Natural killer cell (primary cell): ENCODE measurements around the gene MYCBP. TPM values are rescaled to one million over a fixed set of nuclear protein-coding genes. Genes with fewer than 3 reads are reported as not detected.
"Not testable (repeated sequence)": the region's sequence is repeated elsewhere in the genome, so short reads cannot be mapped to it uniquely, and the experiment has no call there.

ENCODE experiments used
- ATAC-seq, 3 donors: fragments of 150-1000 bp in 2 of 3; fragments of 200-7000 bp in 1 of 3; cut with Tn5 transposase; 1 replicate in 1 of 3; 2 replicates in 2 of 3; pipeline ENCODE4 v1.10.0; 2021; ENCODE audit warnings: mild to moderate bottlenecking in 2 of 3, moderate library complexity in 2 of 3
- DNase-seq, 2 donors: peaks; one replicate each; pipeline versions ENCODE4 v3.0.0 to v3.0.0-alpha.2; 2013 to 2021; ENCODE audit warnings: mixed read lengths in 1 of 2
- H3K27ac ChIP-seq: one replicate; pipeline ENCODE4 v1.5.1; 2013; ENCODE audit warnings: mild to moderate bottlenecking, low read length
- H3K27me3 ChIP-seq: one replicate; pipeline ENCODE4 v1.6.1; 2013; ENCODE audit warnings: low read length; ENCODE audit not compliant: control insufficient read depth, insufficient read depth
- H3K36me3 ChIP-seq: one replicate; pipeline ENCODE4 v1.6.1; 2013; ENCODE audit warnings: low read length; ENCODE audit not compliant: control insufficient read depth, insufficient read depth
- H3K4me1 ChIP-seq: one replicate; pipeline ENCODE4 v1.6.1; 2013; ENCODE audit warnings: low read length; ENCODE audit not compliant: control insufficient read depth, insufficient read depth
- H3K4me3 ChIP-seq: one replicate; pipeline ENCODE4 v1.5.1; 2013; ENCODE audit warnings: low read length
- H3K9me3 ChIP-seq: one replicate; pipeline ENCODE4 v1.6.1; 2013; ENCODE audit warnings: low read length; ENCODE audit not compliant: control insufficient read depth, insufficient read depth
- H3K27ac Mint-ChIP-seq, 2 donors: one replicate each; pipeline ENCODE4 v1.8.0; 2022; ENCODE audit warnings: mild to moderate bottlenecking in 2 of 2, mixed read lengths in 2 of 2, moderate library complexity in 1 of 2
- H3K27me3 Mint-ChIP-seq, 2 donors: one replicate each; pipeline ENCODE4 v1.8.0; 2022; ENCODE audit warnings: low read depth in 2 of 2, mixed read lengths in 2 of 2
- H3K36me3 Mint-ChIP-seq: one replicate; pipeline ENCODE4 v1.8.0; 2022; ENCODE audit warnings: mixed read lengths
- H3K4me1 Mint-ChIP-seq, 2 donors: one replicate each; pipeline ENCODE4 v1.8.0; 2022; ENCODE audit warnings: mixed read lengths in 2 of 2
- H3K4me3 Mint-ChIP-seq: one replicate; pipeline ENCODE4 v1.8.0; 2022; ENCODE audit warnings: mild to moderate bottlenecking, moderate library complexity, mixed read lengths
- H3K9me3 Mint-ChIP-seq, 2 donors: one replicate each; pipeline ENCODE4 v1.8.0; 2022; ENCODE audit warnings: mixed read lengths in 2 of 2
- CTCF ChIP-seq: fragments of 200-600 bp; IDR thresholded peaks from one replicate; pipeline ENCODE4 v1.8.0; 2022; ENCODE audit warnings: antibody characterized with exemption
- WGBS: methylation state at CpG from one replicate; pipeline ENCODE4 v1.1.7; 2013; ENCODE audit warnings: missing lambda C conversion rate; ENCODE audit not compliant: insufficient coverage; 5-methylcytosine and 5-hydroxymethylcytosine counted together
- intact Hi-C: fragments of 100-400 bp; cut with micrococcal nuclease; formaldehyde crosslinking; loops from one replicate; pipeline ENCODE4 v1.14.2; 2022
- total RNA-seq, 4 donors: library from RNA; stranded (reverse); fragments of 120-200 nt in 1 of 4; gene quantifications; one replicate each; pipeline versions ENCODE4 v1.2.3 to v1.2.4, GENCODE V29; 2013 to 2022

The MYCBP gene
- total RNA-seq, 3 donors from 2014 or later (not counting 1 experiment from before 2014, with no cell fraction given), result 5.7 to 11.4 (median 8.9) TPM

- Histone ChIP-seq H3K4me1 (no peaks in the 10 kb centered on the region), H3K36me3 (no peaks in the 10 kb centered on the region), H3K4me3 (no peak overlapping the region), H3K9me3 (no peaks in the 10 kb centered on the region), H3K27me3 (no peaks in the 10 kb centered on the region), H3K27ac (no peak overlapping the region)
- intact Hi-C loops, result no loop called here
- TF ChIP-seq CTCF, result no peak
- Mint-ChIP-seq H3K27me3 (peaks cover 0 to 3% of the 10 kb centered on the region in 2 donors), H3K9me3 (no peaks in the 10 kb centered on the region), H3K4me3 (no peak overlapping the region), H3K36me3 (no peaks in the 10 kb centered on the region), H3K4me1 (no peaks in the 10 kb centered on the region), H3K27ac (no peak overlapping the region)
- 71% methylated on average over 1 of the region's 1 CpG for WGBS
- no peak for ATAC-seq
- no peak for DNase-seq
These were observed 44.6 kb upstream of the MYCBP start for GRCh38 chr1:38917772-38918171.

GRCh38 chr1:38917337-38917736 lies 44.2 kb upstream of the MYCBP start:
- Histone ChIP-seq H3K4me3 (no peak overlapping the region), H3K36me3 (no peaks in the 10 kb centered on the region), H3K9me3 (no peaks in the 10 kb centered on the region), H3K4me1 (no peaks in the 10 kb centered on the region), H3K27ac (no peak overlapping the region), H3K27me3 (no peaks in the 10 kb centered on the region)
- no peak overlapping the region for H3K27ac Mint-ChIP-seq
- H3K9me3 Mint-ChIP-seq, result no peaks in the 10 kb centered on the region
- H3K36me3 Mint-ChIP-seq, result no peaks in the 10 kb centered on the region
- 83% methylated on average over 3 of the region's 3 CpGs for WGBS
- H3K4me1 Mint-ChIP-seq, result no peaks in the 10 kb centered on the region
- no peak for DNase-seq
- intact Hi-C loops, result no loop called here
- ATAC-seq, result no peak
- no peak for TF ChIP-seq CTCF
- no peak overlapping the region for H3K4me3 Mint-ChIP-seq
- H3K27me3 Mint-ChIP-seq, result no peaks in the 10 kb centered on the region

DNA sequence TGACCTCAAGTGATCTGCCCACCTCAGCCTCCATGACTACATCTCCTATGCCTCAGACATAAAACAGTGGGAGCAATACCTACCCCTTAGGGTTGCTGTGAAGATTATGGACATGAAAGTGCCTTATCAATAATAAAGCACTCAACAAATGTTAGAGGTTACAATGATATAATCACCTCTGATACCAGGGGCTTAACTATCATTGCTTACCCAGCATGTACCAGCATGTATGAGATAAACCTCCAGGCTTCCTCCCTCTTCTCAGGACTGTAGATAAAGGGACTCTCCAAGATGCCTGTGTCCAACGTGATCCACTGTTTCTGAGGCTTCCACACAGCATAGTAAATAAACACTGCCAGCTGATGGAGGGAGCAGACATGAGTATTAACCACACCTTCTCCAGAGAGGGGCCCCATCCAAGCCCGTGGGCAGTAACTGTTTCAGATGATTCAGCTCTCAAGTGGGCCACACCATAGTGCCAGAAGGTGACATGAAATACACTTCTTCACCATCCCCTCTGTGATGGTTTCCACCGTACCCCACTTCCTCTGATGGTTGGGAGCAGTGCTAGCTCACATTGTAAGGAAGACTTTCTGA lies 42.3 kb upstream of the MYCBP start:
- no peaks in the 10 kb centered on the region for H3K4me1 ChIP-seq
- Mint-ChIP-seq H3K36me3 (no peaks in the 10 kb centered on the region), H3K4me3 (no peak overlapping the region), H3K4me1 (no peaks in the 10 kb centered on the region), H3K27me3 (no peaks in the 10 kb centered on the region), H3K27ac (no peak overlapping the region), H3K9me3 (no peaks in the 10 kb centered on the region)
- ATAC-seq, result no peak
- no peak for DNase-seq
- intact Hi-C loops, result no loop called here
- no peak overlapping the region for H3K27ac ChIP-seq
- no peaks in the 10 kb centered on the region for H3K27me3 ChIP-seq
- no peak for TF ChIP-seq CTCF
- no peak overlapping the region for H3K4me3 ChIP-seq
- no peaks in the 10 kb centered on the region for H3K36me3 ChIP-seq
- WGBS, result 59% methylated on average over 3 of the region's 3 CpGs
- no peaks in the 10 kb centered on the region for H3K9me3 ChIP-seq

DNA sequence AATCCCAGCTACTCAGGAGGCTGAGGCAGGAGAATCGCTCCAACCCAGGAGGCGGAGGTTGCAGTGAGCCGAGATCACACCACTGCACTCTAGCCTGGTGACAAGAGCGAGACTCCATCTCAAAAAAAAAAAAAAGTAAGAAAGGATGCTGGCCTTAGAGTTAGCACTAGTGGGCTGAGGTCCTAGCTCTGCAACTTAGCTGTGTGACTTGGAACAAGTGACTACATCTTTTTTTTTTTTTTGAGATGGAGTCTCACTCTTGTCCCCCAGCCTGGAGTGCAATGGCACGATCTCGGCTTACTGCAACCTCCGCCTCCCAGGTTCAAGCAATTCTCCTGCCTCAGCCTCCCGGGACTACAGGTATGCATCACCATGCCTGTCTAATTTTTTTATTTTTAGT lies 41.8 kb upstream of the MYCBP start:
- intact Hi-C loops, H3K4me1 Mint-ChIP-seq, H3K36me3 Mint-ChIP-seq: not testable (repeated sequence)

More for the DNA sequence above, 41.8 kb upstream of the MYCBP start:
- not testable (repeated sequence) for ATAC-seq, H3K27ac ChIP-seq, H3K27ac Mint-ChIP-seq, H3K9me3 ChIP-seq, H3K9me3 Mint-ChIP-seq, H3K4me3 Mint-ChIP-seq, H3K27me3 ChIP-seq, H3K4me1 ChIP-seq, H3K4me3 ChIP-seq, H3K36me3 ChIP-seq, DNase-seq, H3K27me3 Mint-ChIP-seq
- 97% methylated on average over 7 of the region's 8 CpGs for WGBS
